H9 (cell line): ENCODE measurements around the gene MFSD2B. TPM values are rescaled to one million over a fixed set of nuclear protein-coding genes. Genes with fewer than 3 reads are reported as not detected.

ENCODE experiments used
- DNase-seq: peaks from one replicate; pipeline ENCODE4 v3.0.0-alpha.2; 2017
- H2AFZ ChIP-seq: one replicate; pipeline ENCODE4 v1.6.1; 2013; ENCODE audit warnings: mild to moderate bottlenecking, low read length, control low read depth, moderate library complexity
- H2AK5ac ChIP-seq: 2 replicates; pipeline ENCODE4 v1.6.1; 2013; ENCODE audit warnings: low read length, control low read depth, mixed read lengths; ENCODE audit not compliant: insufficient read length
- H2BK120ac ChIP-seq: one replicate; pipeline ENCODE4 v1.6.1; 2013; ENCODE audit warnings: low read depth, mild to moderate bottlenecking, low read length, control low read depth, inconsistent platforms; ENCODE audit not compliant: poor library complexity, severe bottlenecking
- H2BK12ac ChIP-seq: 2 replicates; pipeline ENCODE4 v1.6.1; 2013; ENCODE audit warnings: low read length, control low read depth, mixed read lengths, low read depth; ENCODE audit not compliant: insufficient read length
- H2BK15ac ChIP-seq: 2 replicates; pipeline ENCODE4 v1.6.1; 2013; ENCODE audit warnings: low read depth, low read length, control low read depth
- H2BK20ac ChIP-seq: one replicate; pipeline ENCODE4 v1.6.1; 2013; ENCODE audit warnings: low read depth, mild to moderate bottlenecking, low read length, control low read depth, inconsistent platforms; ENCODE audit not compliant: poor library complexity, severe bottlenecking
- H2BK5ac ChIP-seq: 2 replicates; pipeline ENCODE4 v1.6.1; 2013; ENCODE audit warnings: low read length, control low read depth, mixed read lengths; ENCODE audit not compliant: insufficient read length
- H3K14ac ChIP-seq: 2 replicates; pipeline ENCODE4 v1.6.1; 2013; ENCODE audit warnings: low read length, control low read depth; ENCODE audit not compliant: insufficient read depth
- H3K18ac ChIP-seq: 2 replicates; pipeline ENCODE4 v1.6.1; 2013; ENCODE audit warnings: low read depth, mild to moderate bottlenecking, mixed read lengths, low read length, control low read depth; ENCODE audit not compliant: insufficient read length
- H3K23ac ChIP-seq: 2 replicates; pipeline ENCODE4 v1.6.1; 2013; ENCODE audit warnings: low read length, control low read depth, mixed read lengths, low read depth; ENCODE audit not compliant: insufficient read length
- H3K23me2 ChIP-seq: 2 replicates; pipeline ENCODE4 v1.6.1; 2013; ENCODE audit warnings: low read depth, mild to moderate bottlenecking, mixed read lengths, low read length, control low read depth; ENCODE audit not compliant: insufficient read length, poor library complexity, severe bottlenecking
- H3K27ac ChIP-seq: 2 replicates; pipeline ENCODE4 v1.5.1; 2013; ENCODE audit warnings: low read length, control low read depth, mixed read lengths, low read depth; ENCODE audit not compliant: insufficient read length
- H3K27me3 ChIP-seq: 2 replicates; pipeline ENCODE4 v1.6.1; 2013; ENCODE audit warnings: low read length, control low read depth, inconsistent platforms; ENCODE audit not compliant: insufficient read depth
- H3K4ac ChIP-seq: 2 replicates; pipeline ENCODE4 v1.6.1; 2013; ENCODE audit warnings: low read depth, mild to moderate bottlenecking, control low read depth, inconsistent platforms, low read length, moderate library complexity
- H3K4me1 ChIP-seq: 2 replicates; pipeline ENCODE4 v1.6.1; 2013; ENCODE audit warnings: low read length, control low read depth, inconsistent platforms; ENCODE audit not compliant: insufficient read depth
- H3K4me2 ChIP-seq: 2 replicates; pipeline ENCODE4 v1.6.1; 2013; ENCODE audit warnings: low read length, control low read depth, mixed read lengths; ENCODE audit not compliant: insufficient read length, insufficient read depth
- H3K56ac ChIP-seq: 2 replicates; pipeline ENCODE4 v1.6.1; 2013; ENCODE audit warnings: low read depth, mild to moderate bottlenecking, mixed read lengths, low read length, control low read depth; ENCODE audit not compliant: insufficient read length
- H3K79me1 ChIP-seq: 2 replicates; pipeline ENCODE4 v1.6.1; 2013; ENCODE audit warnings: low read depth, mild to moderate bottlenecking, moderate library complexity, low read length, control low read depth, inconsistent platforms; ENCODE audit not compliant: insufficient read depth, poor library complexity, severe bottlenecking
- H3K79me2 ChIP-seq: 2 replicates; pipeline ENCODE4 v1.6.1; 2013; ENCODE audit warnings: low read length, control low read depth, inconsistent platforms; ENCODE audit not compliant: insufficient read depth
- H3K9ac ChIP-seq: 2 replicates; pipeline ENCODE4 v1.6.1; 2013; ENCODE audit warnings: low read length, control low read depth, mixed read lengths; ENCODE audit not compliant: insufficient read length; ENCODE audit errors: extremely low read depth
- H3K9me3 ChIP-seq: one replicate; pipeline ENCODE4 v1.6.1; 2013; ENCODE audit warnings: low read depth, low read length, inconsistent platforms; ENCODE audit not compliant: control insufficient read depth
- H3T11ph ChIP-seq: one replicate; pipeline ENCODE4 v1.6.1; 2013; ENCODE audit warnings: mild to moderate bottlenecking, low read length, control low read depth, inconsistent platforms
- H4K20me1 ChIP-seq: one replicate; pipeline ENCODE4 v1.6.1; 2013; ENCODE audit not compliant: control insufficient read depth, insufficient read length, insufficient read depth
- H4K5ac ChIP-seq: 2 replicates; pipeline ENCODE4 v1.6.1; 2013; ENCODE audit warnings: low read depth, mild to moderate bottlenecking, mixed read lengths, low read length, control low read depth; ENCODE audit not compliant: insufficient read length
- H4K8ac ChIP-seq: replicated peaks from 2 replicates; pipeline ENCODE4 v1.6.1; 2013; ENCODE audit warnings: low read length, control low read depth, mixed read lengths, low read depth; ENCODE audit not compliant: insufficient read length
- H4K91ac ChIP-seq: 2 replicates; pipeline ENCODE4 v1.6.1; 2013; ENCODE audit warnings: low read depth, mild to moderate bottlenecking, moderate library complexity, mixed read lengths, low read length, control low read depth; ENCODE audit not compliant: insufficient read length
- H3K27ac Mint-ChIP-seq, 3 experiments: 2 replicates in 2 of 3; 3 replicates in 1 of 3; pipeline ENCODE4 v1.8.0; 2020 to 2021; ENCODE audit warnings: mixed read lengths in 3 of 3, mild to moderate bottlenecking in 1 of 3, moderate library complexity in 1 of 3
- H3K27me3 Mint-ChIP-seq: 2 replicates; pipeline ENCODE4 v1.8.0; 2021; ENCODE audit warnings: low read depth, mild to moderate bottlenecking, moderate library complexity, mixed read lengths
- H3K36me3 Mint-ChIP-seq, 3 experiments: 2 replicates in 2 of 3; 3 replicates in 1 of 3; pipeline ENCODE4 v1.8.0; 2020 to 2021; ENCODE audit warnings: low read depth in 3 of 3, mixed read lengths in 3 of 3; ENCODE audit not compliant: insufficient read depth in 1 of 3
- H3K4me1 Mint-ChIP-seq, 2 experiments: 2 replicates each; pipeline ENCODE4 v1.8.0; 2020; ENCODE audit warnings: mixed read lengths in 2 of 2
- H3K4me3 Mint-ChIP-seq, 2 experiments: 2 replicates in 1 of 2; 3 replicates in 1 of 2; pipeline ENCODE4 v1.8.0; 2020 to 2021; ENCODE audit warnings: mild to moderate bottlenecking in 2 of 2, mixed read lengths in 2 of 2, moderate library complexity in 1 of 2
- H3K9me3 Mint-ChIP-seq, 2 experiments: 2 replicates in 1 of 2; 3 replicates in 1 of 2; pipeline ENCODE4 v1.8.0; 2020; ENCODE audit warnings: mild to moderate bottlenecking in 2 of 2, mixed read lengths in 2 of 2, moderate library complexity in 1 of 2
- CTCF ChIP-seq: fragments of 200-600 bp; sonication (generic); conservative IDR thresholded peaks from 3 replicates; pipeline ENCODE4 v1.8.0; 2021; ENCODE audit warnings: antibody characterized with exemption, mild to moderate bottlenecking
- WGBS: extraction: QIAGEN DNeasy Blood & Tissue Kit; methylation state at CpG from one replicate; pipeline ENCODE4 v1.1.7; 2013; ENCODE audit warnings: missing lambda C conversion rate, low lambda C conversion rate, mixed read lengths; ENCODE audit not compliant: insufficient read length; ENCODE audit errors: extremely low coverage; 5-methylcytosine and 5-hydroxymethylcytosine counted together
- total RNA-seq: library from RNA; stranded (reverse); gene quantifications from 2 replicates; pipeline ENCODE4 v1.2.1, GENCODE V29; 2021

Gene MFSD2B
- total RNA-seq, 1 experiment from 2014 or later: 1.3 TPM

- peaks cover 29 to 78% (median 51%) of the 10 kb centered on the region in 3 experiments for H3K36me3 Mint-ChIP-seq
- no peak for TF ChIP-seq CTCF
- no peak overlapping the region for H3K4ac ChIP-seq
These were observed 55.5 kb downstream of the MFSD2B start for GRCh38 chr2:24065341-24065740.

More at GRCh38 chr2:24065341-24065740, 55.5 kb downstream of the MFSD2B start:
- no CpG with 5 or more reads among the region's 2 CpGs for WGBS
- Histone ChIP-seq H3K27me3 (no peaks in the 10 kb centered on the region), H3K4me2 (no peak overlapping the region), H3K79me2 (no peaks in the 10 kb centered on the region), H2BK15ac (no peak overlapping the region), H3K23ac (no peak overlapping the region), H3K9me3 (no peaks in the 10 kb centered on the region), H3T11ph (no peak overlapping the region), H4K91ac (no peak overlapping the region), H4K5ac (no peak overlapping the region), H2AK5ac (no peak overlapping the region), H3K56ac (no peak overlapping the region), H2BK20ac (no peak overlapping the region), H2BK120ac (no peak overlapping the region), H3K4me1 (no peaks in the 10 kb centered on the region), H3K27ac (no peak overlapping the region), H3K9ac (no peak overlapping the region), H2AFZ (no peak overlapping the region), H3K18ac (no peak overlapping the region), H3K23me2 (no peaks in the 10 kb centered on the region), H4K20me1 (no peaks in the 10 kb centered on the region), H4K8ac (no peak overlapping the region), H2BK12ac (no peak overlapping the region), H3K14ac (no peak overlapping the region), H3K79me1 (no peaks in the 10 kb centered on the region), H2BK5ac (no peak overlapping the region)
- Mint-ChIP-seq H3K9me3 (no peaks in the 10 kb centered on the region), H3K4me1 (peaks cover 0 to 3% of the 10 kb centered on the region in 2 experiments; a peak in 2 of 4 replicates), H3K27me3 (no peaks in the 10 kb centered on the region), H3K27ac (no peak overlapping the region), H3K4me3 (no peak overlapping the region)
- DNase-seq: no peak
